Measurements from ENCODE around the gene IL6. TPM values are rescaled to one million over a fixed set of nuclear protein-coding genes. Genes with fewer than 3 reads are reported as not detected.

The IL6 gene
- total RNA-seq, 1 experiment from 2014 or later = 0.85 TPM

- H2BK120ac ChIP-seq (ENCODE audit: low read depth, low read length, poor library complexity, severe bottlenecking) = no peak overlapping the region
- no peaks in the 10 kb centered on the region for H3K4me1 ChIP-seq (ENCODE audit: insufficient read depth, low read length)
- H3K79me2 ChIP-seq (ENCODE audit: insufficient read depth, low read length) = no peaks in the 10 kb centered on the region
- H3K36me3 Mint-ChIP-seq (ENCODE audit: insufficient read depth in 1 of 3, low read depth in 3 of 3) = no peaks in the 10 kb centered on the region; a peak in 1 of 7 replicates
- H4K91ac ChIP-seq (ENCODE audit: insufficient read length, low read depth, low read length) = no peak overlapping the region
- H3K23me2 ChIP-seq (ENCODE audit: insufficient read length, low read depth, low read length, poor library complexity, severe bottlenecking) = no peaks in the 10 kb centered on the region
- no peaks in the 10 kb centered on the region for H4K20me1 ChIP-seq (ENCODE audit: control insufficient read depth, insufficient read depth, insufficient read length)
- H3K27ac Mint-ChIP-seq = no peak overlapping the region
- no peak overlapping the region for H4K8ac ChIP-seq (replicated peaks; ENCODE audit: insufficient read length, low read depth, low read length)
- TF ChIP-seq CTCF (conservative IDR thresholded peaks at IDR 0.05) = no peak
- no peaks in the 10 kb centered on the region for H3K9me3 ChIP-seq (ENCODE audit: control insufficient read depth, low read depth, low read length)
- no peaks in the 10 kb centered on the region for H3K79me1 ChIP-seq (ENCODE audit: insufficient read depth, low read depth, low read length, poor library complexity, severe bottlenecking)
- H2AK5ac ChIP-seq (ENCODE audit: insufficient read length, low read length) = no peak overlapping the region
- H4K5ac ChIP-seq (ENCODE audit: insufficient read length, low read depth, low read length) = no peak overlapping the region
- H3K27me3 Mint-ChIP-seq (ENCODE audit: low read depth) = no peaks in the 10 kb centered on the region
- H3K4me2 ChIP-seq (ENCODE audit: insufficient read depth, insufficient read length, low read length) = no peak overlapping the region
- no peak overlapping the region for H3K14ac ChIP-seq (ENCODE audit: insufficient read depth, low read length)
- H3K4me3 Mint-ChIP-seq = no peak overlapping the region
- DNase-seq = no peak
- H3K9ac ChIP-seq (ENCODE audit: extremely low read depth, insufficient read length, low read length) = no peak overlapping the region
- H3K4ac ChIP-seq (ENCODE audit: low read depth, low read length) = no peak overlapping the region
- no peaks in the 10 kb centered on the region for H3K4me1 Mint-ChIP-seq
- H3K27me3 ChIP-seq (ENCODE audit: insufficient read depth, low read length) = no peaks in the 10 kb centered on the region
- no peak overlapping the region for H3K27ac ChIP-seq (ENCODE audit: insufficient read length, low read depth, low read length)
- H2BK12ac ChIP-seq (ENCODE audit: insufficient read length, low read depth, low read length) = no peak overlapping the region
- H2BK20ac ChIP-seq (ENCODE audit: low read depth, low read length, poor library complexity, severe bottlenecking) = no peak overlapping the region
- no CpG with 5 or more reads among the region's 4 CpGs for WGBS (ENCODE audit: extremely low coverage, insufficient read length, low lambda C conversion rate)
- no peak overlapping the region for H3K56ac ChIP-seq (ENCODE audit: insufficient read length, low read depth, low read length)
- no peak overlapping the region for H3T11ph ChIP-seq (ENCODE audit: low read length)
- no peak overlapping the region for H3K23ac ChIP-seq (ENCODE audit: insufficient read length, low read depth, low read length)
- no peak overlapping the region for H3K18ac ChIP-seq (ENCODE audit: insufficient read length, low read depth, low read length)
- H2BK5ac ChIP-seq (ENCODE audit: insufficient read length, low read length) = no peak overlapping the region
- H2AFZ ChIP-seq (ENCODE audit: low read length) = no peak overlapping the region
- H3K9me3 Mint-ChIP-seq = peaks cover 0 to 3% of the 10 kb centered on the region in 2 experiments; a peak in 3 of 5 replicates
- no peak overlapping the region for H2BK15ac ChIP-seq (ENCODE audit: low read depth, low read length)
These were observed 45.9 kb downstream of the IL6 start for GRCh38 chr7:22772885-22773284.

Data from H9 (cell line).